HuH-7 (cell line): Measurements from ENCODE around the gene GINS1.

Experiments
- DNase-seq: peaks from one replicate; pipeline ENCODE4 v3.0.0; 2011; ENCODE audit warnings: low spot score

Gene GINS1

GRCh38 chr20:25494506-25495188, 87.2 kb downstream of the GINS1 start:
- DNase-seq, result no peak

- no peak for DNase-seq
Measured at GRCh38 chr20:25495189-25495824, 87.8 kb downstream of the GINS1 start.

DNA sequence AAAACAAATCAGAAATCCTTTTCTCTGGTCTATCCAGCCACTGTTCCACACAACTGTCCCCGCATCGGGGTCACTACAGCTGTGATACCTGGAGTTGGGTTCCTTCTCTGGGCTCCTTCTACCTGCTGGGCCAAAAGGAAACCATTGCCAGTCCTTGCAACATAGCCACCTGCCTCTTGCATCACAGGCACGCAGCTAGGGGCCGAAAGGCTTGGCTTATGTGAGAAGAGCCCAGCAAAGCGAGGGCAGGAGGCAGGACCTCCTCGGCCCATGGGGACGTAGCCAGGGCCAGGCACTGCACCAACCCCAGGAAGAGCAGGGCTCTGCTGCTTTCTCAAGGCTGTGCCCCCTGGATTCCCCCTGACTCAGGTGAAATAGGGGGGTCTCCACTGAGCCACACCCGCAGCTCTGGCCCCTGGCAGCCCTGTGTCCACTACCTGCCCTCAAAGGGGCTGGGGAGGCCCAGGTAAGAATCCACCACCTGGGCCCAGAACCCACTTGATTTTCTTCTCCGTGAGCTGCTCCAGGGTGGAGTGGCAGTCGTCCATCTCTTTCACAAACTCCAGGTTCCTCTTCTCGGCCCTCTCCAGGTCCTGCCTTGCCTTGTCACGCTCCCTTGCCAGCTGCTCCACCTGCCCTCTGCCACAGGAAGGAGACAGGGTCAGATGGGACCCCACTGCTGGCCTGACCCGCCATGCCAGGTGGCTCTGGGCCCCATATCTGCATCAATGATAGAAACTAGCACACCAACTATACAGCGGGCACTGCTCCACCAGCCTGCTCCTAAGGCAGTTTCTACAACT, 88.9 kb downstream of the GINS1 start:
- DNase-seq, result no peak

GRCh38 chr20:25496968-25497401, 89.5 kb downstream of the GINS1 start:
- DNase-seq, result no peak

DNA sequence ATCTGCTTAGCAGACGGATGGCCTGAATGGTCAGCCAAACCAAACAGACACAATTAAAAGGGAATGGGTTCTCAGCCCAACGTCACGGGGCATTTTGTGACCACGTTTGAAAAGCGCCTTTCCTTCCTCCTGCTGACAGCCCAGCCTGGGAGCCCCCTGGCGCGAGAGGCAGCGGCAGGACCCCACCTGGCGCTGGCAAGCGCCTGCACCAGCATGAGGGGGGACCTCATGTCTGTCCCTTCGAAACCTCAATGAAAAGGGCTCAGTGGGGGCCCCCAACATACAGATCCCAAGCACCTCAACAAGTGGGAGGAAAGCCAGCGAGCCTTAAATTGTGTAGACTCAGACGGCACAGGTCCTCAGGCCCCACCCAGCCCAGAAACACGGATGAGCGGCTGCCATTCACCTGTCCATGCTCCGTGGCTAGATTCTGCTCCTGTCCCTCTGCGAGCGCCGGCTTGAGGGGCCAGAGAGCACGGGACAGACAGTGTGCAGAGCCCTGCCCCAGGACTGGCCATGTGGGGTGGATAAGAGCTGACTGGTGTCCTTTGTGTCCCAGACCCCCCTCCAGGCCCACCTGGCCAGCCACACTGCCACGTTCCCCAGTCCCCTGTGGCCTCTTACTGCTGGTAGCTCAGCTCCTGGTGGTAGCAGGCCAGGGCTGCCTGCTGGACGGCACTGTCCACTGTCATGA, 90.3 kb downstream of the GINS1 start:
- DNase-seq, result no peak
